Right lung (tissue), 5 donors: ENCODE results near the gene CABLES2. TPM values are rescaled to one million over a fixed set of nuclear protein-coding genes. Genes with fewer than 3 reads are reported as not detected.

ENCODE experiments used
- DNase-seq, 2 donors: peaks; one replicate each; pipeline ENCODE4 v3.0.0-alpha.2; 2013
- polyA plus RNA-seq, 5 donors: library from polyadenylated mRNA; unstranded; fragments of 120-200 nt; gene quantifications; one replicate each; pipeline versions ENCODE4 v1.2.1 to v1.2.3, GENCODE V29; 2013; ENCODE audit warnings: inconsistent platforms in 1 of 5, low replicate concordance in 1 of 5; ENCODE audit not compliant: insufficient read length in 5 of 5, insufficient read depth in 1 of 5

The CABLES2 gene
- polyA plus RNA-seq, 5 donors = 11.9 to 14.8 (median 14.7) TPM

DNA sequence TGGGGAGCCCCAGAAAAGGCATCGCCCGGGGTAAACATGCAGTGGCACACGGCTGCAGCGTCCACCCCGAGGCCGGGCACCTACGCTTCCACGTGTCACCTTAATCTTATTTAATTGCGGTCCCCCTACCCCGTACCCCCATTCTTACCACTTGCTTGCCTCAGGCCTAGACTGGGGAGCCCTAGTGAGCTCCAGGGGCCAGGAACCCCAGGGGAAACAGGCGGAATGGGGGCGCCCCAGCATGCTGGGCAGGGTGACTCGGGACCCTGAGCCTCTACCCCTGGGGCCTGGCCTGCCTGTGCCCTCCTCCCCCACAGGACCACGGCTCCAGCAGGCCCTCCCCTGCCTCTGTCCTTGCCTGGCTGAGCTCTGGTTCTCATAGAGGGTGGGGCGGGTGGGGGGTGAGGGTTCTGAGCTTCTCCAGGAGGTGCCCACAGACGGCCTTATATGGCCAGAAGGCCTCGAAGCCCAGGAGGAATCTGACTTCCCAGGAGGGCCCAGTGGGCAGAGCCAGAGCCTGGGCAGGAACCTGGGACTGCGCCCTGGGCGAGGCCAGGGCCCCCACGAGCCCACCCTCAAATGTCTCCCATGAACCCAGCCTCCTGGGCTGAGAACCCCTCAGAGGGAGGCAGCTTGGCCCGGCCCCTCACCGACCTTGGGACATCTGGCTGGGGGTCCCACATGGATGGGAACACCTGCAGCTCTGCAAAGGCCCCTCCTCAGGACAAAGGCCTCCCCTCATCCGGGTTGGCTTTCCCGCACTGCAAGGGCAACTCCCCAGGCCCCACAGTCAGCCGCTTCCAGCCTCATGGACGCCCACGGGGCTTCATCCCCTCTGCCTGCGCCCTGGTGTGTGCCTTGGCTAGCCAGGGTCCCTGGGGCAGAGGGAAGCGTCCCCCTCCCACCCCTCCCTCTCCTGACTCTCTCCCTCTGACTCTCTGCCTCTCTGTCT lies 34.8 kb downstream of the CABLES2 start:
- DNase-seq = no peak

- no peak for DNase-seq
Measured at GRCh38 chr20:62371588-62372041, 35.5 kb downstream of the CABLES2 start.

- DNase-seq = no peak
Measured at GRCh38 chr20:62370807-62371587, 36.1 kb downstream of the CABLES2 start.

DNA sequence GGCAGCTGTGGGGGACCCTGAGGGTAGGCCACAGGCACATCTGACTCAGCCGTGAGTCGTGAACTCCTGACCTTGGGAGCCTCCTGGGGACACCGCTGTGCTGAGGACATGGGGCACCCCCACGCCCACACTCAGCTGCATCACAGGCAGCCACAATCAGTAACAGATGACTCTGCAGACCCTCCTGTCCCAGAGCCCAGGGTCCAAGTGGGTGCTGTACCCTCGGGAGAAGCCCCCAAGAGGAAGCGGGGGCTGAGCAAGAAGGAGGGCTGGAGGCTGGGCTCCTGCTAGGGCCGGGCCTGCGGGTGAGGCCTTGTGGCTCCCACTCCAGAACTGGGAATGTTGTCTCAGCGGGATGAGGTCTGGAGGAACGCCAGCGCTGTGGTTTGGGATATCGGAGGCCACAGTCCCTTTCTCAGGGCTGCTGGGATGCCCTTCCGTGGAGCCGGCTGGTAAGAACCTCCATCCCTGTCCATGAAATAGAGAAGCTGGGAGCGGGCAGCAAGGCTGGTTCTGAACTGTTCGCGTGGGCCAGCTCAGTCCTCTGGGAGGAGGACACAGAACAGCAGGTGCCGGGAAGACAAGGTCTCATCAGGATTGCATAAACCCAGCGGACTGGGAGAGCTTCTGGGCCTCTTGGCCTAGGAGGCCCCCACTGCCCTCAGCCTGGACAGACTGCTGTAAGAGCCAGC lies 36.8 kb downstream of the CABLES2 start:
- DNase-seq = no peak

- DNase-seq = no peak
Measured at GRCh38 chr20:62369815-62370114, 37.3 kb downstream of the CABLES2 start.

GRCh38 chr20:62368976-62369814 lies 37.9 kb downstream of the CABLES2 start:
- no peak for DNase-seq

DNA sequence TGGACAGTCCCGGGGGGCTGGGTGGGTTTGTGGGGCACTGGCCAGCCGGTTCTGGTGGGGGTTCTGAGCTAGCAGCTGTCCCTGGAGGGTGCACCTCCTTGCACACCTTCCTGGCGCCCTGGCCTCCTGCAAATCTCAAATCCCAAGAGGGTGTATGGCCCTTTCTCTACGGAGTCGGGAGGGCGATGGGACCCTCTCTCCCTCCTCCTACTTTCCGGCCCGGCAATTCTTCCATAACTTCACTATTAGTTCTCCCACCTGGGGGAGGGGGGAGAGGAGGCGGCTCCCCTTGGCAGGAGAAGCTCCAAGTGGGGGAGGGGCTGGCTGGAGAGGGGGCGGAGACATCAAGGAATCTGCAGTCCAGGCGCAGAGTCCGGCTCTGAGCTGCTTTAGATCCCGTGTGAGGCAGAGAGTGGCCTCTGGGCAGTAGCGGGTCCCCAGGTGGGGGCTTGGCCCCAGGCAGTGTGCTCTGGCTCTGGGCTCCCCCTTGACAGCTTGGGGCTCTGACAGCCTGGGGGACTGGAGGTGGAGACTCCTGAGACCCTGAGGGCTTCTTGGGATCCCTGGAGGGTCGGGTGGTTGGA lies 38.6 kb downstream of the CABLES2 start:
- no peak for DNase-seq

GRCh38 chr20:62367633-62368391 lies 39.3 kb downstream of the CABLES2 start:
- DNase-seq = no peak

- no peak for DNase-seq
Measured at GRCh38 chr20:62367136-62367632, 39.9 kb downstream of the CABLES2 start, which contains the start of gene LAMA5. TSS of gene LAMA5 (minus strand) at chr20:62367312. CDS start at chr20:62367245, 67 bp downstream.

GRCh38 chr20:62366370-62367135 lies 40.5 kb downstream of the CABLES2 start:
- DNase-seq = peak in 1 of 2 donors; percentile 59

GRCh38 chr20:62365814-62366369 lies 41.2 kb downstream of the CABLES2 start:
- DNase-seq = no peak

GRCh38 chr20:62364911-62365736 lies 42.0 kb downstream of the CABLES2 start:
- no peak for DNase-seq

- DNase-seq = no peak
Measured at GRCh38 chr20:62363920-62364851, 42.9 kb downstream of the CABLES2 start.

DNA sequence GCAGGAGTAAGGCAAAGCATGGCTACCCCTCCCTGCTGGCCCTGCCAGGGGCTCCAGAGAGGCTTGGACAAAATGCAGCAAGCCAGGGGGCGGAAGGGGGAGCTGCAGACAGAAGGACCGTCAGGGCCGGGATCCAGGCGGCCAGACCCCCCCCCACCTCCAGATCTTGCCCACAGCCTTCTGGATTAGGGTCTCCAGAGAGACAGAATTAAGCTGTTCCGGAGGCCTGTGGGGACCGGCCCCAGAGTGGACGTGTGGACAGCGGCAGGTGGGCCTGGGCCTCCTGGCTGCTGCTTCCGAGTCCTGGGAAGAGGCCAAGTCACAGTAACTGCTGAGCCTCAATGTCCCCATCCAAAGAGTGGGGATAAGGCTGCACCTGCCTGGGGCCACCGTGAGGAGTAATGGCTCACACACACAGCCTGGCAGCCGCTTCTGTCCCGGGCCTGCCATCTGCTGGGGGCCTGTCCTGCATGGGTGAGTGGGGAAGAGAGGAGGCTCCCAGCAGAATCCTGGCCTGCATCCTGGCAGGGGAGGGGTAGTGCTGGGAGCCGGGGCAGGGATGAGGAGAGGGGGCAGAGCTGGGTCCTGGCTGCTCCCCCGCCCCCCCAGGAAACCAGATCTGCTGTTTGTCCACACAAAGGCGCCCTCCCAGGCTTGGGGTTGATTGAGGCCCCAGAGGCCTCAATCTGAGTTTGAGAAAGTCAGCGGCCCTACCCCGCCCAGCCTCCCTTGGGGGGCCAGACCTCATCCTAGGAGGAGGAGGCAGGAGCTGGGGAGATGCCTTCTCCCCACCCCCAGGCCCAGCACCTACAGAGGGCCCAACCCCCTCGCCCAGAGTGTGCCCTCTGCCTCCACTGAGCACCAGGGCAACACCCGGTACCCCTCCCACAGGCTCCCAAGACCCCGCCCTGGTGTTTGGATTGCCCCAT lies 43.8 kb downstream of the CABLES2 start:
- no peak for DNase-seq

DNA sequence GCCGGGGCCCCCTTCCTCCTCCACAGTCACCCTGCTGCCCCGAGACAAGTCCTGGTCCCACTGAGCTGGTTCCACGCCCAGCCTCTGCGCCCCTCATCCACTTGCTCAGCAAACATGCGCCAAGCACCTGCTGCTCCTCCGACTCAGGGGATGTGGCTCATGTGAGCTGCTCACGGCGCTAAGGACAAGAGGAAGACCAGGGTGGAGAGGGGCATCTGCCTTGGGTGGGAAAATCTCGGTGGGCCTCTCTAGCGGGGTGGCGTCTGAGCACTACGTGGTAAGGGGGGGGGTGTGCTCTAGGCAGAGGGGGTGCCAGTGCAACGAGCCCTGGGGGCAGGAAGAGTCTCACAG lies 44.5 kb downstream of the CABLES2 start:
- DNase-seq = no peak
